Activated CD8-positive, alpha-beta memory T cell treated with anti-CD3 and anti-CD28 coated beads, Interleukin-2, amount 50 U/mL, for 24 hours (primary cell): ENCODE results near the gene STAT1.
"Not testable (repeated sequence)": the region's sequence is repeated elsewhere in the genome, so short reads cannot be mapped to it uniquely, and the experiment has no call there.

Experiments used
- DNase-seq: peaks from one replicate; pipeline ENCODE4 v3.0.0-alpha.2; 2020; ENCODE audit errors: extremely low read depth

The STAT1 gene

DNA sequence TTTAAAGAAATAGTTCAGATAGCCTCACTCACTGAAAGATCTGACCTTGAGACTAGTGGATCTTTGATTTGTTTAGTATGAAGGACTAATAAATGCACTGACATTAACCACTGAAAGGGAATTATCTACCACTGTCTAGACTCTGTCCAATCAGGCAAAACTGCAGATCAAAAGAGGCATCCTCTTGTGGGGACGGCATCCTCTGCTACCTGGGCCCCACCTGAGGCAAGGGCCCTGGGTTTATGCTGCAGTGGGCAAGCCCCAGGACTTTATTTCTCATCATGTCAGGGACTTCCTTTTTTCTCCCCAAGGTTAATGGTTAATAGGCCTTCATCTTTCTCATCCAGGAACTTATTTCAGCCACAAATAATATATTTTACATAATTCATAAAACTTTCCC, 32.2 kb downstream of the STAT1 start:
- DNase-seq: no peak

DNA sequence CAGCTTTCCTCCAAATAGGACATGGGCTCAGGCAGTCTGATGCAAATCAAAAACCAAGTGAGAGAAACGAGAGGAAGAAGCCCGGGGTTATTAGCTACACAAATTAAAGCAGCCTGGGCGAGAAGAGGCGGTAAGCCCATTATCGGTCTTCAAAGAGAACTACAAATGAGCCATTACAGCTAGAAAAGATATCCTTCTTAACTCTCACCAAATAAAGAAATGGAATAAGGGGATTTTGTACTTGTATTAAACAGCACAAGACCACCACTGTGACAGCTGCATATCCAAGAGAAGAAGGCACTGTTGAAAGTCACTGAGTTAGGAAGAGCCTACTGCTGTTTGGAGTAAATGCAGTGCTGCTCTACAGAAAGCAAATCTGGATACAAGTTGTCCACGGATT, 32.6 kb downstream of the STAT1 start:
- no peak for DNase-seq

DNA sequence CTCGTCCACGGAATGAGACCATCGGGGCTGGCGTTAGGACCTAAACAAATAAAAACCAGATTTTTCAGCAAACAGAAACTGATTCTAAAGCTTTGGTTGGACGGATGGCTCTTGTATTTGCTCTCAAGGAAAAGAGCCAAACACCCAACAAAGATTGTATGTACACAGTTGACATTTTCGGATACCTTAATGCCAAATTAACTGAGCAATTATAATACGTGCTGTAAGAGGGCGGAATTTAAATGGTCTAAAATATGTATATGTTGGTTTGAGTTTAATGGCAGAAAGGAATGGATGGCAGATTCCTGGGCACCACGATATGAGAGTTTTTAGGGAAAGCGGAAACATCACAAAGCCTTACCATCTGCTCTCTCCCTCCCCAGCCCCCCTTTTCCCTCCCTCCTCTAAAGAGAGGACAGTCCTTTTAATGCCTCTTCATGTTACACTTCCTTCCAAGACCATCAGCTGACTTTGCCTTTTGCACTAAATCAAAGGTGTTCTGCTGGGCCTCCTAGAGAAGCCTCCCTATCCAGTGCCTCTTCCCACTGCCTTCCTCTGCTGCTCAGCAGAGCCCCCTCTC, 33.3 kb downstream of the STAT1 start:
- DNase-seq: no peak

DNA sequence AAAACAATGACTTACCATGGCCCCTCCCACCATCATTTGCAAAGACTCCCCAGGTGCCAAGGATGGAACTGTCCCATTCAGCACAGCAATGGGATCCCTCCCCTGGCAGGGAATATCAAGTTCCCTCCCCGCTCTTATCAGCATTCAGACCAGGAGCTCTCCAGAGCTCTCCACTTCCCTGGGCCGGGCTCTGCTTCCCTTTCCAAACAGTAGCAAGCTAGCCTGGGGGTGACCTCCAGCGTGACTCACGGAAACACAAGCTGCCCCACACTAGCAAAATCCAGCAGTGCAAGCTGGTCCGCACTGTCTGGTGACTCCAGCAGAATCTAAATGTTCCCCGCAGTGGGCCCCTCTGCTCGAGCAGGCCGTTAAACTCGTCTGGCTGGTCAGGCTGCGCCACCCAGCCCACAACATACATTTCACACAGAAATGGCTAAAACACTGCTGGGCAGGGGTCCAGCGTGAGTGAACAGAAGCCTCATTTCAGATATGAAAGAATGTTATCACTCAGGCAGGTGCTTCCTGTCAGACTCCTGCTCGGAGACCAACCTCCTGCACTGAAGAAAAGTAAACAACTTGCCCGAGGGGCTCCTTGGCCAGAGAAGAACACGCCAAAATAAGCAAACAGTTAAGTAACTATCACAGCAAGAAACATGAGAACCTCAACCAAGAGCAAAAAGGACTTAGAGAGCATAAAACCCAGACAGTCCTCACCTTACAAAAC, 33.9 kb downstream of the STAT1 start:
- no peak for DNase-seq

DNA sequence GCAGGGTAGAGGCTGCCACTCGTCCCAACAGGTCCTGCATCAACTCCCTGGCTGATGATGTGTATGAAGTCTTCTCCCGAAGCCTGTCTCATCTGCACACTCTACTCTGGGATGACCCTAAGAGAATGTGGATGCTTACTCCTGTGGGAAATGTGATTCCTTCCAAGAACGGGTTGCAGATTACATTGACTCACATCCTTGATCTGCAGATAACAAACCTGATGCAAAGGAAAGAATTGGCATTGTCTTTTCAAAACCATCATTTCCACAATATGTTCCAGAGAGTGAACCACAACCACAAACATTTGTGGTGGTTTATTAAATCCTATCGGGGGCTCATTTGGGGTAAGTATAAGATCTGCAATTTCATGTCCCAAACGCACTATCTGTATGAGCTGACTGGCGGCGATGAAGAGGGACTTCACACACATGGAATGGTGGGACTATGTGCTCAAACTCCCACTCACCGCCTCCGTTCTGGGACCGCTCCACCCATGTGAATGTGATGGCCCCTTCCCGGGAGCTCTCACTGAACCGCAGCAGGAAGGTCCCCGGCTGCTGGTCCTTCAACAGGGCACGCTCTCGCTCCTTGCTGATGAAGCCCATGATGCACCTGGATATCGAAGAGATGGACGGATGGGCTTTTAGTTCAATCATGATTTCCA, 35.5 kb downstream of the STAT1 start:
- DNase-seq: no peak

- no peak for DNase-seq
Observed at GRCh38 chr2:190977505-190977904, 36.5 kb downstream of the STAT1 start.

GRCh38 chr2:190976521-190976920, 37.5 kb downstream of the STAT1 start:
- no peak for DNase-seq

- DNase-seq: no peak
Observed at GRCh38 chr2:190974629-190975361, 39.2 kb downstream of the STAT1 start.

- no peak for DNase-seq
Observed at GRCh38 chr2:190973726-190974628, 40.0 kb downstream of the STAT1 start.

GRCh38 chr2:190973262-190973661, 40.7 kb downstream of the STAT1 start:
- DNase-seq: no peak

- no peak for DNase-seq
Observed at GRCh38 chr2:190972846-190973245, 41.1 kb downstream of the STAT1 start.

GRCh38 chr2:190972213-190972612, 41.8 kb downstream of the STAT1 start:
- DNase-seq: no peak

GRCh38 chr2:190970873-190971506, 43.0 kb downstream of the STAT1 start:
- DNase-seq: no peak

- no peak for DNase-seq
Observed at GRCh38 chr2:190970160-190970559, 43.8 kb downstream of the STAT1 start.

- no peak for DNase-seq
Observed at GRCh38 chr2:190968522-190968921, 45.4 kb downstream of the STAT1 start.

GRCh38 chr2:190965580-190966222, 48.3 kb downstream of the STAT1 start:
- DNase-seq: no peak

DNA sequence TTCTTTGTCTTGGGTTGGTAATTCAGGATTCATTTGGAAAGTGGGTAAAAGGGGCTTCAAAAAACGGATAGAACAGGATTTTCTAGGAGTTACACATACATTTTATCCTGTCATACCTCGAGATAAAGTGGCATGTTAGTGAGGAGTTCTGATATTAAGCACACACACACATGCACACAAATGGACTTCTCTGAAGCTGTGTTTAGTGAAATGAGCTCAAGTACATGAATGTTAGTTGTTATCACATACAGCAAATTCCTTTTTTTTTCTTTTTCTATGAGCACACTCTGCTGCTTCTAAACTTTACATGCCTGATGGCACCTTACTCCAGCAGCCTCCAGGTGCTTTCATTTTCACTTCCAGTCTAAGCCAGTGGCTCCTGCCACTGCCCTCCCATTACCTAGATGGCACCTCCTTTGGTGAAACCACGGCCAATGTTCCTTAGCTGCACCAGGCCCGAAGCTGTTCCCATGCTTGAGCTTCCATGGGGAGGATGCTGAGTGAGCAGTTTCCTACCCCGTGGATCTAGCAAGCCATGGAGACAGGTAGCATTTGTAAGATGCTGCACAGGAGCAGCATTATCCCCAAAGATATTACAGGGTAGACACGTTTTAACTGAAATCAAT, 49.7 kb downstream of the STAT1 start:
- no peak for DNase-seq

GRCh38 chr2:190963088-190963487, 50.9 kb downstream of the STAT1 start:
- no peak for DNase-seq

GRCh38 chr2:190961918-190962487, 52.0 kb downstream of the STAT1 start:
- DNase-seq: no peak

DNA sequence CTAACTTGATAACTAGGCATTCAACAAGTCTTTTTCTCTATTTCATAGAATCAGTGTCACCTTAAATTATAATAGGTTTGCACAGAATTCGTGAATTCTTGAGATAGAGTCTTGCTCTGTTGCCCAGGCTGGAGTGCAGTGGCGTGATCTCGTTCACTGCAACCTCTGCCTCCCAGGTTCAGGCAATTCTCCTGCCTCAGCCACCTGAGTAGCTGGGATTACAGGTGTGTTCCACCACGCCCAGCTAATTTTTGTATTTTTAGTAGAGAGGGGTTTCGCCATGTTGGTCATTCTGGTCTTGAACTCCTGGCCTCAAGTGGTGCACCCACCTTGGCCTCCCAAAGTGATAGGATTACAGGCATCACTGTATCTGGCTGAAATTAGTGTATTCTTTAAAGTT, 52.9 kb downstream of the STAT1 start:
- not testable (repeated sequence) for DNase-seq
